ENCODE measurements around the gene RNF187. TPM values are rescaled to one million over a fixed set of nuclear protein-coding genes. Genes with fewer than 3 reads are reported as not detected.

Gene RNF187
- total RNA-seq, 4 donors from 2014 or later: 55.6 to 99.6 (median 57.7) TPM

GRCh38 chr1:228512781-228513198 lies 25.6 kb downstream of the RNF187 start:
- DNase-seq (ENCODE audit: low spot score in 2 of 2): no peak
- H3K27me3 ChIP-seq: peaks cover 8% of the 10 kb centered on the region
- 41% methylated on average over 3 of the region's 4 CpGs for WGBS
- H3K27ac ChIP-seq: no peak overlapping the region
- H3K36me3 ChIP-seq: no peaks in the 10 kb centered on the region
- no peak overlapping the region for H3K4me3 ChIP-seq
- no peaks in the 10 kb centered on the region for H3K9me3 ChIP-seq
- no peaks in the 10 kb centered on the region for H3K4me1 ChIP-seq
- TF ChIP-seq CTCF (IDR thresholded peaks at IDR 0.05) (no peak), EP300 (IDR thresholded peaks at IDR 0.05) (no peak), POLR2A (IDR thresholded peaks at IDR 0.05) (no peak), POLR2AphosphoS5 (IDR thresholded peaks at IDR 0.05) (no peak)

- WGBS: 46% methylated on average over 12 of the region's 14 CpGs
- no peak overlapping the region for H3K4me3 ChIP-seq
- DNase-seq (ENCODE audit: low spot score in 2 of 2): no peak
- H3K4me1 ChIP-seq: no peaks in the 10 kb centered on the region
- no peak overlapping the region for H3K27ac ChIP-seq
- H3K9me3 ChIP-seq: no peaks in the 10 kb centered on the region
- TF ChIP-seq CTCF (IDR thresholded peaks at IDR 0.05) (no peak), POLR2AphosphoS5 (IDR thresholded peaks at IDR 0.05) (no peak), EP300 (IDR thresholded peaks at IDR 0.05) (no peak), POLR2A (IDR thresholded peaks at IDR 0.05) (no peak)
- H3K27me3 ChIP-seq: peaks cover 9% of the 10 kb centered on the region
- H3K36me3 ChIP-seq: no peaks in the 10 kb centered on the region
Observed at GRCh38 chr1:228513236-228513900, 26.2 kb downstream of the RNF187 start.

GRCh38 chr1:228514421-228514820 lies 27.2 kb downstream of the RNF187 start:
- peaks cover 12% of the 10 kb centered on the region for H3K27me3 ChIP-seq
- no peaks in the 10 kb centered on the region for H3K9me3 ChIP-seq
- TF ChIP-seq CTCF (IDR thresholded peaks at IDR 0.05) (no peak), POLR2AphosphoS5 (IDR thresholded peaks at IDR 0.05) (no peak), POLR2A (IDR thresholded peaks at IDR 0.05) (no peak), EP300 (IDR thresholded peaks at IDR 0.05) (no peak)
- no peak for DNase-seq (ENCODE audit: low spot score in 2 of 2)
- no peak overlapping the region for H3K4me3 ChIP-seq
- no peak overlapping the region for H3K27ac ChIP-seq
- no peaks in the 10 kb centered on the region for H3K4me1 ChIP-seq
- no peaks in the 10 kb centered on the region for H3K36me3 ChIP-seq
- WGBS: 63% methylated on average over 7 of the region's 7 CpGs

GRCh38 chr1:228515200-228515834 lies 28.1 kb downstream of the RNF187 start:
- no peaks in the 10 kb centered on the region for H3K9me3 ChIP-seq
- peaks cover 12% of the 10 kb centered on the region for H3K27me3 ChIP-seq
- no peak for DNase-seq (ENCODE audit: low spot score in 2 of 2)
- H3K27ac ChIP-seq: no peak overlapping the region
- H3K36me3 ChIP-seq: no peaks in the 10 kb centered on the region
- no peak overlapping the region for H3K4me3 ChIP-seq
- WGBS: 40% methylated on average over 2 of the region's 2 CpGs
- peak; percentile 52 to 60 for TF ChIP-seq CTCF (IDR thresholded peaks at IDR 0.05)
- no peak for TF ChIP-seq EP300 (IDR thresholded peaks at IDR 0.05)
- TF ChIP-seq POLR2A (IDR thresholded peaks at IDR 0.05): no peak
- H3K4me1 ChIP-seq: no peaks in the 10 kb centered on the region

- Histone ChIP-seq H3K27me3 (peaks cover 9% of the 10 kb centered on the region), H3K9me3 (no peaks in the 10 kb centered on the region), H3K4me3 (no peak overlapping the region), H3K4me1 (no peaks in the 10 kb centered on the region), H3K36me3 (no peaks in the 10 kb centered on the region), H3K27ac (no peak overlapping the region)
- WGBS: 43% methylated on average over 2 of the region's 2 CpGs
- TF ChIP-seq POLR2A (IDR thresholded peaks at IDR 0.05): no peak
- no peak for TF ChIP-seq CTCF (IDR thresholded peaks at IDR 0.05)
- no peak for TF ChIP-seq EP300 (IDR thresholded peaks at IDR 0.05)
- TF ChIP-seq POLR2AphosphoS5 (IDR thresholded peaks at IDR 0.05): no peak
- no peak for DNase-seq (ENCODE audit: low spot score in 2 of 2)
Observed at GRCh38 chr1:228517655-228518054, 30.5 kb downstream of the RNF187 start.
